K562 treated with DMSO at 1 percent for 12 hours (cell line): ENCODE measurements around the gene NKIRAS1. TPM values are rescaled to one million over a fixed set of nuclear protein-coding genes. Genes with fewer than 3 reads are reported as not detected.

ENCODE experiments used
- total RNA-seq: library from RNA; unstranded; fragments of 300-600 nt; gene quantifications from 2 replicates; pipeline ENCODE4 v1.2.3, GENCODE V29; 2022; ENCODE audit not compliant: insufficient read depth

Gene NKIRAS1
- 6.0 and 10.6 TPM in 2 replicates for total RNA-seq

DNA sequence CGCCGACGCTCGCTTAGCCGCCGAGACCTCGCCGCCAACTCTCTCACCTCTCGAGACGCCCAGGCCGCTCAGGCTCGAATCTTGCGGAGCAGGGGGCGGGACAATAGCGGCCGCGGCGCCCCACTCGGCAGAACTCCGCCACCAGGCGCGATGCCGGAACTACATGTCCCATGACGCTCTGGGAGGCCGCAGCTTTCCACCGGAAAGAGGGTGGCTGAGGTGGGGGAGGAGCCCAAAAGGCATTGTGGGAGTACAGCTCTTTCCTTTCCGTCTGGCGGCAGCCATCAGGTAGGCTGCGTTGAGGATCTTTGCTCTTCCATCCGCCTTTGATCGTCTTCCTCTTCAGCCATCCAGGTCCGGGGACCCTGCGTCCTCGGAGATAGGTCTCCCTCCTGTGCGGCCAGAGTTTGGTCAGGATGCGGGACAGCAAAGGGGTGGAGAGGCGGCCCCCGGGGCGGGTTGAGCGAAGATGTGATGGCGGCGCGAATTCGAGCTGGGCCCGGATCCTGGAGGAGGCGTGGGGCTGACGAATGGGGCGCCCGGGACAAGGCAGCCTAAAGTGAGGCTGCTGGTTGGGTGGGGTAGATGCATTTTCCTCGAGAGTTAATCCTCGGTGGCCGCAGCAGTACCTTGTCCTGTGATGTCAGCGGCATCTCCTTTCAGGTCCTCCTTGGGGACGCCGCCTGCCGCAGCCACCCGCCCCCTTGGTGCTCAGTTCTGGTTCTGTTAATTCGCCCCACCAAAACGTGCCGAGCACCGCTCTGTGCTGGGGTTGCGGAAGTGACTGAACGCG, at the start of gene NKIRAS1, which contains the start of gene RPL15:
Gene NKIRAS1 (minus strand): TSS at position 105 of the 793 bp plus-strand sequence. CDS start 6,086 bp downstream, outside the sequence.
Gene RPL15 (plus strand): TSS at position 247 of the 793 bp plus-strand sequence. CDS start 728 bp downstream, outside the sequence.

DNA sequence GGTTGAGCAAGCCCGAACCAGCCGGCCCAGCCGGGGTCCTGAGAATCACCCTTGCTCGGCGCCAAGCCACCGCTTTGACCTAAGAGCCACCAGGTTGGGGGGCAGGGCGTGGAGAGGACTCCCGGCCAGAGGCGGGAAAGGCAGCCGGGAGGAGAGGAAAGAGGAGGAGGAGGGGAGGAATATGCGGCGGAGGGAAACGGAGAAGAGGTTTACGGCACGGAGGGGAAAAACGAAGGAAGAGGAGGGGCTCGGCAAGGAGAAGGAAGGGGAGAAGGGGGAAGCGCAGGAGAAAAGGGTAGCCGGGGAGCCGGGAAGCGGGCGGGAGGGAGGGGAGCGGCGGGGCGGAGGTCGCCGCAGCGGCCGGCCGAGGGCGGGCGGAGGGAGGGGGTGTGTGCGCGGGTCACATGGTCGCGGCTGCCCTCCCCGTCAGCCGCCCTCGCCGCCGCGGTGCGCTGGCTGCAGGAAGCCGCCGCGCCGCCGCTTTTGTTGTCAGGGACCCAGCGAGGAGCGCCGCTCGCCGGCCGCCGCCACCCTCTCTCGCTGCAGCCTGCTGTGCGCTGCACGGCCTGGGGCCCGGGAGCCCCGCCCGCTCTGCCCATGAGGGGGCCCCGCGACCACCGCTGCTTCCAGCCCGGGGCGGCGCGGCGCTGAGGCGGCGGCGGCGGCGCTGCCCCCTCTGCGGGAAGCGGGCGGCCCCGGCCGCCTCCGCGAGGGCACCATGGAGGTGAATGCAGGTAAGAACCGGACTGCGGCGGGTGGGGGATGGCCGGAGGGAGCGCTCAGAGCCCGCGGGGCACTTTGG, 28.3 kb upstream of the NKIRAS1 start, which contains the start of gene NR1D2:
Gene NR1D2 (plus strand): TSS at position 426 of the 802 bp plus-strand sequence. CDS start 293 bp downstream, at position 719.

Other genes starting within 250 kb of the NKIRAS1 start
- 41.9 and 76.7 TPM in 2 replicates for gene UBE2E1, start 111.0 kb downstream of the NKIRAS1 start, total RNA-seq
- gene RPL15, start 142 bp upstream of the NKIRAS1 start, total RNA-seq = 4,553 and 5,753 TPM in 2 replicates
- gene NR1D2, start 28.3 kb upstream of the NKIRAS1 start, total RNA-seq = 1.0 and 5.5 TPM in 2 replicates